NT2/D1 (cell line): ENCODE data around the gene PIGP.

Source experiments
- DNase-seq: peaks from one replicate; pipeline ENCODE4 v3.0.0-alpha.2; 2011; ENCODE audit warnings: low read depth, low spot score
- H3K27me3 ChIP-seq: 2 replicates; pipeline ENCODE4 v1.6.0; 2011; ENCODE audit warnings: mild to moderate bottlenecking; ENCODE audit not compliant: insufficient read length, insufficient read depth
- H3K36me3 ChIP-seq: 2 replicates; pipeline ENCODE4 v1.6.1; 2011; ENCODE audit warnings: mild to moderate bottlenecking, low read length, mixed read lengths; ENCODE audit not compliant: insufficient read depth, insufficient read length
- H3K4me1 ChIP-seq: 2 replicates; pipeline ENCODE4 v1.5.1; 2011; ENCODE audit not compliant: insufficient read depth, insufficient read length
- H3K4me3 ChIP-seq: 2 replicates; pipeline ENCODE4 v1.5.1; 2011; ENCODE audit warnings: low read depth; ENCODE audit not compliant: insufficient read length
- H3K9ac ChIP-seq: 2 replicates; pipeline ENCODE4 v1.6.0; 2011; ENCODE audit warnings: low read depth; ENCODE audit not compliant: insufficient read length
- H3K9me3 ChIP-seq: 2 replicates; pipeline ENCODE4 v1.5.1; 2011; ENCODE audit warnings: mild to moderate bottlenecking, low read length; ENCODE audit not compliant: insufficient read depth
- SUZ12 ChIP-seq: IDR thresholded peaks from 2 replicates; pipeline ENCODE4 v1.6.1; 2011; ENCODE audit not compliant: insufficient read length, insufficient read depth; ENCODE audit errors: extremely low read depth
- YY1 ChIP-seq: IDR thresholded peaks from 2 replicates; pipeline ENCODE4 v1.6.1; 2011; ENCODE audit not compliant: insufficient read length, insufficient read depth
- ZNF274 ChIP-seq: IDR thresholded peaks from 2 replicates; pipeline ENCODE4 v1.6.1; 2011; ENCODE audit warnings: mild to moderate bottlenecking, low read depth, low read length

Gene PIGP

GRCh38 chr21:37085726-37086125 lies 12.9 kb upstream of the PIGP start:
- no peaks in the 10 kb centered on the region for H3K4me1 ChIP-seq

GRCh38 chr21:37082856-37083528 lies 10.1 kb upstream of the PIGP start:
- Histone ChIP-seq H3K27me3 (no peaks in the 10 kb centered on the region), H3K4me1 (no peaks in the 10 kb centered on the region), H3K9ac (no peak overlapping the region), H3K36me3 (peaks cover 7% of the 10 kb centered on the region), H3K4me3 (no peak overlapping the region), H3K9me3 (no peaks in the 10 kb centered on the region)
- TF ChIP-seq ZNF274 = no peak
- no peak for TF ChIP-seq YY1
- no peak for TF ChIP-seq SUZ12
- no peak for DNase-seq

More at GRCh38 chr21:37085726-37086125, 12.9 kb upstream of the PIGP start:
- no peak overlapping the region for H3K9ac ChIP-seq
- peaks cover 30% of the 10 kb centered on the region for H3K36me3 ChIP-seq
- DNase-seq = no peak
- no peak overlapping the region for H3K4me3 ChIP-seq
- no peaks in the 10 kb centered on the region for H3K9me3 ChIP-seq
- no peaks in the 10 kb centered on the region for H3K27me3 ChIP-seq
- TF ChIP-seq ZNF274 (no peak), YY1 (no peak), SUZ12 (no peak)

GRCh38 chr21:37082375-37082774 lies 9.5 kb upstream of the PIGP start:
- Histone ChIP-seq H3K4me1 (no peaks in the 10 kb centered on the region), H3K27me3 (no peaks in the 10 kb centered on the region), H3K4me3 (no peak overlapping the region), H3K36me3 (peaks cover 3% of the 10 kb centered on the region), H3K9ac (no peak overlapping the region), H3K9me3 (no peaks in the 10 kb centered on the region)
- no peak for DNase-seq
- no peak for TF ChIP-seq ZNF274
- TF ChIP-seq SUZ12 = no peak
- no peak for TF ChIP-seq YY1

- H3K4me1 ChIP-seq = no peaks in the 10 kb centered on the region
- TF ChIP-seq ZNF274 = no peak
- TF ChIP-seq SUZ12 = no peak
- TF ChIP-seq YY1 = no peak
- no peak for DNase-seq
These were observed 6.4 kb upstream of the PIGP start for GRCh38 chr21:37079211-37079824.

GRCh38 chr21:37077403-37077802 lies 4.5 kb upstream of the PIGP start:
- Histone ChIP-seq H3K27me3 (peaks cover 17% of the 10 kb centered on the region), H3K9me3 (no peaks in the 10 kb centered on the region; the same call in 1 of the 2 replicates), H3K4me1 (peaks cover 4% of the 10 kb centered on the region), H3K4me3 (no peak overlapping the region), H3K36me3 (no peaks in the 10 kb centered on the region), H3K9ac (no peak overlapping the region)
- TF ChIP-seq ZNF274 (no peak), SUZ12 (no peak), YY1 (no peak)
- DNase-seq = no peak

More at GRCh38 chr21:37079211-37079824, 6.4 kb upstream of the PIGP start:
- Histone ChIP-seq H3K27me3 (peaks cover 6% of the 10 kb centered on the region), H3K9ac (no peak overlapping the region), H3K9me3 (no peaks in the 10 kb centered on the region; the same call in 1 of the 2 replicates), H3K4me3 (no peak overlapping the region), H3K36me3 (no peaks in the 10 kb centered on the region)

GRCh38 chr21:37076087-37076850 lies 3.4 kb upstream of the PIGP start:
- no peak for TF ChIP-seq SUZ12
- TF ChIP-seq YY1 = no peak
- no peak for TF ChIP-seq ZNF274
- Histone ChIP-seq H3K4me3 (no peak overlapping the region), H3K9me3 (no peaks in the 10 kb centered on the region; the same call in 1 of the 2 replicates), H3K4me1 (peaks cover 11% of the 10 kb centered on the region), H3K27me3 (peaks cover 17% of the 10 kb centered on the region), H3K36me3 (no peaks in the 10 kb centered on the region), H3K9ac (no peak overlapping the region)
- DNase-seq = no peak
